H9 (cell line): ENCODE measurements around the gene POLL. TPM values are rescaled to one million over a fixed set of nuclear protein-coding genes. Genes with fewer than 3 reads are reported as not detected.

Experiments
- DNase-seq: peaks from one replicate; pipeline ENCODE4 v3.0.0-alpha.2; 2017
- H2AFZ ChIP-seq: one replicate; pipeline ENCODE4 v1.6.1; 2013; ENCODE audit warnings: mild to moderate bottlenecking, low read length, control low read depth, moderate library complexity
- H2AK5ac ChIP-seq: 2 replicates; pipeline ENCODE4 v1.6.1; 2013; ENCODE audit warnings: low read length, control low read depth, mixed read lengths; ENCODE audit not compliant: insufficient read length
- H2BK120ac ChIP-seq: one replicate; pipeline ENCODE4 v1.6.1; 2013; ENCODE audit warnings: low read depth, mild to moderate bottlenecking, low read length, control low read depth, inconsistent platforms; ENCODE audit not compliant: poor library complexity, severe bottlenecking
- H2BK12ac ChIP-seq: 2 replicates; pipeline ENCODE4 v1.6.1; 2013; ENCODE audit warnings: low read length, control low read depth, mixed read lengths, low read depth; ENCODE audit not compliant: insufficient read length
- H2BK15ac ChIP-seq: 2 replicates; pipeline ENCODE4 v1.6.1; 2013; ENCODE audit warnings: low read depth, low read length, control low read depth
- H2BK20ac ChIP-seq: one replicate; pipeline ENCODE4 v1.6.1; 2013; ENCODE audit warnings: low read depth, mild to moderate bottlenecking, low read length, control low read depth, inconsistent platforms; ENCODE audit not compliant: poor library complexity, severe bottlenecking
- H2BK5ac ChIP-seq: 2 replicates; pipeline ENCODE4 v1.6.1; 2013; ENCODE audit warnings: low read length, control low read depth, mixed read lengths; ENCODE audit not compliant: insufficient read length
- H3K14ac ChIP-seq: 2 replicates; pipeline ENCODE4 v1.6.1; 2013; ENCODE audit warnings: low read length, control low read depth; ENCODE audit not compliant: insufficient read depth
- H3K18ac ChIP-seq: 2 replicates; pipeline ENCODE4 v1.6.1; 2013; ENCODE audit warnings: low read depth, mild to moderate bottlenecking, mixed read lengths, low read length, control low read depth; ENCODE audit not compliant: insufficient read length
- H3K23ac ChIP-seq: 2 replicates; pipeline ENCODE4 v1.6.1; 2013; ENCODE audit warnings: low read length, control low read depth, mixed read lengths, low read depth; ENCODE audit not compliant: insufficient read length
- H3K23me2 ChIP-seq: 2 replicates; pipeline ENCODE4 v1.6.1; 2013; ENCODE audit warnings: low read depth, mild to moderate bottlenecking, mixed read lengths, low read length, control low read depth; ENCODE audit not compliant: insufficient read length, poor library complexity, severe bottlenecking
- H3K27ac ChIP-seq: 2 replicates; pipeline ENCODE4 v1.5.1; 2013; ENCODE audit warnings: low read length, control low read depth, mixed read lengths, low read depth; ENCODE audit not compliant: insufficient read length
- H3K27me3 ChIP-seq: 2 replicates; pipeline ENCODE4 v1.6.1; 2013; ENCODE audit warnings: low read length, control low read depth, inconsistent platforms; ENCODE audit not compliant: insufficient read depth
- H3K4ac ChIP-seq: 2 replicates; pipeline ENCODE4 v1.6.1; 2013; ENCODE audit warnings: low read depth, mild to moderate bottlenecking, control low read depth, inconsistent platforms, low read length, moderate library complexity
- H3K4me1 ChIP-seq: 2 replicates; pipeline ENCODE4 v1.6.1; 2013; ENCODE audit warnings: low read length, control low read depth, inconsistent platforms; ENCODE audit not compliant: insufficient read depth
- H3K4me2 ChIP-seq: 2 replicates; pipeline ENCODE4 v1.6.1; 2013; ENCODE audit warnings: low read length, control low read depth, mixed read lengths; ENCODE audit not compliant: insufficient read length, insufficient read depth
- H3K56ac ChIP-seq: 2 replicates; pipeline ENCODE4 v1.6.1; 2013; ENCODE audit warnings: low read depth, mild to moderate bottlenecking, mixed read lengths, low read length, control low read depth; ENCODE audit not compliant: insufficient read length
- H3K79me1 ChIP-seq: 2 replicates; pipeline ENCODE4 v1.6.1; 2013; ENCODE audit warnings: low read depth, mild to moderate bottlenecking, moderate library complexity, low read length, control low read depth, inconsistent platforms; ENCODE audit not compliant: insufficient read depth, poor library complexity, severe bottlenecking
- H3K79me2 ChIP-seq: 2 replicates; pipeline ENCODE4 v1.6.1; 2013; ENCODE audit warnings: low read length, control low read depth, inconsistent platforms; ENCODE audit not compliant: insufficient read depth
- H3K9ac ChIP-seq: 2 replicates; pipeline ENCODE4 v1.6.1; 2013; ENCODE audit warnings: low read length, control low read depth, mixed read lengths; ENCODE audit not compliant: insufficient read length; ENCODE audit errors: extremely low read depth
- H3K9me3 ChIP-seq: one replicate; pipeline ENCODE4 v1.6.1; 2013; ENCODE audit warnings: low read depth, low read length, inconsistent platforms; ENCODE audit not compliant: control insufficient read depth
- H3T11ph ChIP-seq: one replicate; pipeline ENCODE4 v1.6.1; 2013; ENCODE audit warnings: mild to moderate bottlenecking, low read length, control low read depth, inconsistent platforms
- H4K20me1 ChIP-seq: one replicate; pipeline ENCODE4 v1.6.1; 2013; ENCODE audit not compliant: control insufficient read depth, insufficient read length, insufficient read depth
- H4K5ac ChIP-seq: 2 replicates; pipeline ENCODE4 v1.6.1; 2013; ENCODE audit warnings: low read depth, mild to moderate bottlenecking, mixed read lengths, low read length, control low read depth; ENCODE audit not compliant: insufficient read length
- H4K8ac ChIP-seq: replicated peaks from 2 replicates; pipeline ENCODE4 v1.6.1; 2013; ENCODE audit warnings: low read length, control low read depth, mixed read lengths, low read depth; ENCODE audit not compliant: insufficient read length
- H4K91ac ChIP-seq: 2 replicates; pipeline ENCODE4 v1.6.1; 2013; ENCODE audit warnings: low read depth, mild to moderate bottlenecking, moderate library complexity, mixed read lengths, low read length, control low read depth; ENCODE audit not compliant: insufficient read length
- H3K27ac Mint-ChIP-seq, 3 experiments: 2 replicates in 2 of 3; 3 replicates in 1 of 3; pipeline ENCODE4 v1.8.0; 2020 to 2021; ENCODE audit warnings: mixed read lengths in 3 of 3, mild to moderate bottlenecking in 1 of 3, moderate library complexity in 1 of 3
- H3K27me3 Mint-ChIP-seq: 2 replicates; pipeline ENCODE4 v1.8.0; 2021; ENCODE audit warnings: low read depth, mild to moderate bottlenecking, moderate library complexity, mixed read lengths
- H3K36me3 Mint-ChIP-seq, 3 experiments: 2 replicates in 2 of 3; 3 replicates in 1 of 3; pipeline ENCODE4 v1.8.0; 2020 to 2021; ENCODE audit warnings: low read depth in 3 of 3, mixed read lengths in 3 of 3; ENCODE audit not compliant: insufficient read depth in 1 of 3
- H3K4me1 Mint-ChIP-seq, 2 experiments: 2 replicates each; pipeline ENCODE4 v1.8.0; 2020; ENCODE audit warnings: mixed read lengths in 2 of 2
- H3K4me3 Mint-ChIP-seq, 2 experiments: 2 replicates in 1 of 2; 3 replicates in 1 of 2; pipeline ENCODE4 v1.8.0; 2020 to 2021; ENCODE audit warnings: mild to moderate bottlenecking in 2 of 2, mixed read lengths in 2 of 2, moderate library complexity in 1 of 2
- H3K9me3 Mint-ChIP-seq, 2 experiments: 2 replicates in 1 of 2; 3 replicates in 1 of 2; pipeline ENCODE4 v1.8.0; 2020; ENCODE audit warnings: mild to moderate bottlenecking in 2 of 2, mixed read lengths in 2 of 2, moderate library complexity in 1 of 2
- WGBS: extraction: QIAGEN DNeasy Blood & Tissue Kit; methylation state at CpG from one replicate; pipeline ENCODE4 v1.1.7; 2013; ENCODE audit warnings: missing lambda C conversion rate, low lambda C conversion rate, mixed read lengths; ENCODE audit not compliant: insufficient read length; ENCODE audit errors: extremely low coverage; 5-methylcytosine and 5-hydroxymethylcytosine counted together
- total RNA-seq: library from RNA; stranded (reverse); gene quantifications from 2 replicates; pipeline ENCODE4 v1.2.1, GENCODE V29; 2021
- TF ChIP-seq, protein P1 (sequence below): fragments of 200-600 bp; sonication (generic); conservative IDR thresholded peaks from 3 replicates; pipeline ENCODE4 v1.8.0; 2021; ENCODE audit warnings: antibody characterized with exemption, mild to moderate bottlenecking

The POLL gene
- total RNA-seq, 1 experiment from 2014 or later = 30.8 TPM

DNA sequence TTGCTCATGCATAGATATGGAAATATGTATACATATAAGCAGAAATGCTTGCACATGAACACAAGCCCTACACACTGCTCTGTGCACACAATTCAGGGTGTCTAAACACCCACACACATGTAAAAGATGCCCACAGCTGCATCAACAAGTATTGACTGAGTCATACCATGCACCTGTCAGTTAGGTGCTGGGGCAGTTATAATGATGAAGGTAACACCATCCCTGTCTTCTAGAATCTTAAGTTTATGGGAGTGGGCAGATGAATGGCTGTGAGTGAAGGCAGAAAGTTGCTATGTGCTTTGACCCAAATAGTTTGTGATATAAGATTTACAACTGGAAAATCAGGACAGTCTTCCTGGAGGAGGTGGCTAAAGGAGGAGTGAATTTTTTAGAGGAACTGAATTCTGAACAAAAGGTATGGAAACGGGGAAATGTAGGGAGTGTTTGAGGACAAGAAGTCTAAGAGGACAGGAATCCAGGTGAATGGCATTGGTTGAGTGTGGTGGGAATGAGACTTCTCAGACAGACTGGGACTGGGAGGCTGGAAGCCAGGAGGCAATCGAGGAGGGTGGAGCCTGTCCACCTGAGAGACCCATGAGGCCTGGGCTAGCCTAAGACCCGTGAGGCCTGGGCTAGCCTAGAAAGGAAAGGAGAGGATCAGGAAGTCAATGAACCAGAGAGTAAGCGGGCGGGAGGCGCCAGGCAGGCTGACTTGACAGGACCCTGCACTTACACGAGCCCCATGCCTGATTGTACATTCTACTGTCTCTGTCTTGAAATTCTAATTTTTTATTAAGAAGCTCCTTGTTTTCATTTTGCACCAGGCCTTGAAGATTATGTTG is 20.7 kb downstream of the POLL start:
- peaks cover 16% of the 10 kb centered on the region for H3K23me2 ChIP-seq
- H3K4me2 ChIP-seq = peak overlapping the region; percentile 0
- peaks cover 12% of the 10 kb centered on the region; the same call in 1 of the 2 replicates for H3K27me3 ChIP-seq
- WGBS = no CpG with 5 or more reads among the region's 7 CpGs
- no peak overlapping the region for H3T11ph ChIP-seq
- H3K18ac ChIP-seq = no peak overlapping the region
- no peaks in the 10 kb centered on the region for H3K9me3 ChIP-seq
- no peaks in the 10 kb centered on the region for H3K79me2 ChIP-seq
- no peak overlapping the region for H3K9ac ChIP-seq
- H3K14ac ChIP-seq = no peak overlapping the region
- H4K91ac ChIP-seq = no peak overlapping the region
- H2BK15ac ChIP-seq = no peak overlapping the region
- no peak for DNase-seq
- Mint-ChIP-seq H3K36me3 (no peaks in the 10 kb centered on the region; a peak in 1 of 7 replicates), H3K27ac (no peak overlapping the region), H3K4me1 (peaks cover 24 to 28% of the 10 kb centered on the region in 2 experiments), H3K9me3 (no peaks in the 10 kb centered on the region; a peak in 1 of 5 replicates), H3K4me3 (no peak overlapping the region; a peak in 1 of 5 replicates), H3K27me3 (peaks cover 86% of the 10 kb centered on the region)
- no peak overlapping the region for H2BK20ac ChIP-seq
- no peak overlapping the region for H4K8ac ChIP-seq
- H2BK120ac ChIP-seq = no peak overlapping the region
- H2BK12ac ChIP-seq = no peak overlapping the region
- H3K56ac ChIP-seq = no peak overlapping the region
- H3K4ac ChIP-seq = no peak overlapping the region
- H4K20me1 ChIP-seq = no peaks in the 10 kb centered on the region
- H3K4me1 ChIP-seq = no peaks in the 10 kb centered on the region
- H2AFZ ChIP-seq = no peak overlapping the region
- H3K79me1 ChIP-seq = no peaks in the 10 kb centered on the region
- no peak overlapping the region for H4K5ac ChIP-seq
- no peak overlapping the region for H2AK5ac ChIP-seq
- TF ChIP-seq, protein P1, sequence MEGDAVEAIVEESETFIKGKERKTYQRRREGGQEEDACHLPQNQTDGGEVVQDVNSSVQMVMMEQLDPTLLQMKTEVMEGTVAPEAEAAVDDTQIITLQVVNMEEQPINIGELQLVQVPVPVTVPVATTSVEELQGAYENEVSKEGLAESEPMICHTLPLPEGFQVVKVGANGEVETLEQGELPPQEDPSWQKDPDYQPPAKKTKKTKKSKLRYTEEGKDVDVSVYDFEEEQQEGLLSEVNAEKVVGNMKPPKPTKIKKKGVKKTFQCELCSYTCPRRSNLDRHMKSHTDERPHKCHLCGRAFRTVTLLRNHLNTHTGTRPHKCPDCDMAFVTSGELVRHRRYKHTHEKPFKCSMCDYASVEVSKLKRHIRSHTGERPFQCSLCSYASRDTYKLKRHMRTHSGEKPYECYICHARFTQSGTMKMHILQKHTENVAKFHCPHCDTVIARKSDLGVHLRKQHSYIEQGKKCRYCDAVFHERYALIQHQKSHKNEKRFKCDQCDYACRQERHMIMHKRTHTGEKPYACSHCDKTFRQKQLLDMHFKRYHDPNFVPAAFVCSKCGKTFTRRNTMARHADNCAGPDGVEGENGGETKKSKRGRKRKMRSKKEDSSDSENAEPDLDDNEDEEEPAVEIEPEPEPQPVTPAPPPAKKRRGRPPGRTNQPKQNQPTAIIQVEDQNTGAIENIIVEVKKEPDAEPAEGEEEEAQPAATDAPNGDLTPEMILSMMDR = no peak
- H2BK5ac ChIP-seq = no peak overlapping the region
- H3K27ac ChIP-seq = no peak overlapping the region
- no peak overlapping the region for H3K23ac ChIP-seq
